PC-3 (cell line): ENCODE data around the gene ATN1.

Source experiments
- EZH2 ChIP-seq: fragments of 300-600 bp; sonication (generic); IDR thresholded peaks from one replicate; pipeline ENCODE4 v1.6.1; 2017; ENCODE audit warnings: antibody characterized with exemption, mild to moderate bottlenecking, low read length; ENCODE audit not compliant: unreplicated experiment
- TF ChIP-seq, protein P1 (sequence below): fragments of 300-600 bp; sonication (generic); conservative IDR thresholded peaks from 2 replicates; pipeline ENCODE4 v1.5.1; 2017; ENCODE audit warnings: antibody characterized with exemption, low read depth, mild to moderate bottlenecking, low read length

- TF ChIP-seq, protein P1, sequence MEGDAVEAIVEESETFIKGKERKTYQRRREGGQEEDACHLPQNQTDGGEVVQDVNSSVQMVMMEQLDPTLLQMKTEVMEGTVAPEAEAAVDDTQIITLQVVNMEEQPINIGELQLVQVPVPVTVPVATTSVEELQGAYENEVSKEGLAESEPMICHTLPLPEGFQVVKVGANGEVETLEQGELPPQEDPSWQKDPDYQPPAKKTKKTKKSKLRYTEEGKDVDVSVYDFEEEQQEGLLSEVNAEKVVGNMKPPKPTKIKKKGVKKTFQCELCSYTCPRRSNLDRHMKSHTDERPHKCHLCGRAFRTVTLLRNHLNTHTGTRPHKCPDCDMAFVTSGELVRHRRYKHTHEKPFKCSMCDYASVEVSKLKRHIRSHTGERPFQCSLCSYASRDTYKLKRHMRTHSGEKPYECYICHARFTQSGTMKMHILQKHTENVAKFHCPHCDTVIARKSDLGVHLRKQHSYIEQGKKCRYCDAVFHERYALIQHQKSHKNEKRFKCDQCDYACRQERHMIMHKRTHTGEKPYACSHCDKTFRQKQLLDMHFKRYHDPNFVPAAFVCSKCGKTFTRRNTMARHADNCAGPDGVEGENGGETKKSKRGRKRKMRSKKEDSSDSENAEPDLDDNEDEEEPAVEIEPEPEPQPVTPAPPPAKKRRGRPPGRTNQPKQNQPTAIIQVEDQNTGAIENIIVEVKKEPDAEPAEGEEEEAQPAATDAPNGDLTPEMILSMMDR = no peak
- no peak for TF ChIP-seq EZH2
Observed at GRCh38 chr12:6982532-6982931, 54.8 kb downstream of the ATN1 start.
